ENCODE results near the gene ANKRD55. TPM values are rescaled to one million over a fixed set of nuclear protein-coding genes. Genes with fewer than 3 reads are reported as not detected.
A peak's percentile ranks its signal among the peaks of the same experiment; 100 is the strongest.

ANKRD55 gene
- polyA plus RNA-seq, 1 of the 3 experiments (the other 2 are of a cell fraction): not detected

DNA sequence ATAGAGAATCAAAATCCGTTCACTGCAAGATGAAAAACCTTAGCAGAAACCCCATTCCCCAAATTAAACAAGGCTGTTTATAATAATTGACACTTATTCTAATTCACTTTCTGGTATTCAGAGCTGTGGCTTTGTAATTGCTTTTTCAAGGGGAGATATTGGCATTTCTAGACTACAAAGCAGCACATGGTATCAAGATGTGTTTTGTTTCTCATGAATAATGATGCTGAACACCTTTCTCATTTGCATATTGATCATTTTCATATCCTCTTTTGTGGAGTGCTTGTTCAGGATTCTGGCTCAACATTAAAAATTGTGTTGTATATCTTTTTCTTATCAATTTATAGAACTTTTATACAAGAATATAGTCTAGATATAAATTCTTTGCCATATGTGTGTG lies 22.4 kb upstream of the ANKRD55 start:
- Histone ChIP-seq H2AFZ (ENCODE audit: low read depth) (0 out of 2 replicates have a peak overlapping the region, but pooled peaks have one; percentile 6), H3K9ac (no peak overlapping the region), H3K9me3 (no peaks in the 10 kb centered on the region), H3K36me3 (replicated peaks in 1 of 2; ENCODE audit: control insufficient read depth in 1 of 2, insufficient read depth in 2 of 2, low read length in 1 of 2) (no peaks in the 10 kb centered on the region), H3K27me3 (ENCODE audit: insufficient read depth) (no peaks in the 10 kb centered on the region), H3K4me2 (no peak overlapping the region), H3K4me1 (ENCODE audit: control insufficient read depth in 1 of 2, insufficient read depth in 2 of 2, low read depth in 1 of 2, low read length in 1 of 2) (peaks cover 0 to 9% of the 10 kb centered on the region in 2 experiments; a peak in 1 of 4 replicates), H4K20me1 (ENCODE audit: insufficient read depth) (no peaks in the 10 kb centered on the region), H3K27ac (ENCODE audit: low read depth in 2 of 2, low read length in 1 of 2) (no peak overlapping the region), H3K4me3 (ENCODE audit: low read depth in 2 of 2, low read length in 1 of 2) (no peak overlapping the region), H3F3A (replicated peaks; ENCODE audit: insufficient read depth) (peaks cover 4% of the 10 kb centered on the region), H3K79me2 (ENCODE audit: insufficient read depth) (no peaks in the 10 kb centered on the region), H3K9me2 (no peaks in the 10 kb centered on the region)
- DNase-seq: no peak
- POLR2A ChIA-PET: no interaction called here
- WGBS (ENCODE audit: low lambda C conversion rate): 83% methylated on average over 1 of the region's 1 CpG
- CTCF ChIA-PET: no interaction called here
- TF ChIP-seq, protein P1, sequence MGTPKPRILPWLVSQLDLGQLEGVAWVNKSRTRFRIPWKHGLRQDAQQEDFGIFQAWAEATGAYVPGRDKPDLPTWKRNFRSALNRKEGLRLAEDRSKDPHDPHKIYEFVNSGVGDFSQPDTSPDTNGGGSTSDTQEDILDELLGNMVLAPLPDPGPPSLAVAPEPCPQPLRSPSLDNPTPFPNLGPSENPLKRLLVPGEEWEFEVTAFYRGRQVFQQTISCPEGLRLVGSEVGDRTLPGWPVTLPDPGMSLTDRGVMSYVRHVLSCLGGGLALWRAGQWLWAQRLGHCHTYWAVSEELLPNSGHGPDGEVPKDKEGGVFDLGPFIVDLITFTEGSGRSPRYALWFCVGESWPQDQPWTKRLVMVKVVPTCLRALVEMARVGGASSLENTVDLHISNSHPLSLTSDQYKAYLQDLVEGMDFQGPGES (IDR thresholded peaks at IDR 0.05; ENCODE audit: low read depth, low read length): no peak
- TF ChIP-seq RXRA (IDR thresholded peaks at IDR 0.05; ENCODE audit: borderline replicate concordance, low read depth) (no peak), GABPA (IDR thresholded peaks at IDR 0.05; ENCODE audit: low read depth) (no peak), RAD21 (IDR thresholded peaks at IDR 0.05; ENCODE audit: low read length) (no peak), SIN3A (IDR thresholded peaks at IDR 0.05; ENCODE audit: borderline replicate concordance, low read depth, low read length) (no peak), FOXJ3 (CRISPR knock-in tag; IDR thresholded peaks at IDR 0.05) (no peak), RFX5 (IDR thresholded peaks at IDR 0.05; ENCODE audit: low read length) (no peak)
- TF ChIP-seq, protein P2, sequence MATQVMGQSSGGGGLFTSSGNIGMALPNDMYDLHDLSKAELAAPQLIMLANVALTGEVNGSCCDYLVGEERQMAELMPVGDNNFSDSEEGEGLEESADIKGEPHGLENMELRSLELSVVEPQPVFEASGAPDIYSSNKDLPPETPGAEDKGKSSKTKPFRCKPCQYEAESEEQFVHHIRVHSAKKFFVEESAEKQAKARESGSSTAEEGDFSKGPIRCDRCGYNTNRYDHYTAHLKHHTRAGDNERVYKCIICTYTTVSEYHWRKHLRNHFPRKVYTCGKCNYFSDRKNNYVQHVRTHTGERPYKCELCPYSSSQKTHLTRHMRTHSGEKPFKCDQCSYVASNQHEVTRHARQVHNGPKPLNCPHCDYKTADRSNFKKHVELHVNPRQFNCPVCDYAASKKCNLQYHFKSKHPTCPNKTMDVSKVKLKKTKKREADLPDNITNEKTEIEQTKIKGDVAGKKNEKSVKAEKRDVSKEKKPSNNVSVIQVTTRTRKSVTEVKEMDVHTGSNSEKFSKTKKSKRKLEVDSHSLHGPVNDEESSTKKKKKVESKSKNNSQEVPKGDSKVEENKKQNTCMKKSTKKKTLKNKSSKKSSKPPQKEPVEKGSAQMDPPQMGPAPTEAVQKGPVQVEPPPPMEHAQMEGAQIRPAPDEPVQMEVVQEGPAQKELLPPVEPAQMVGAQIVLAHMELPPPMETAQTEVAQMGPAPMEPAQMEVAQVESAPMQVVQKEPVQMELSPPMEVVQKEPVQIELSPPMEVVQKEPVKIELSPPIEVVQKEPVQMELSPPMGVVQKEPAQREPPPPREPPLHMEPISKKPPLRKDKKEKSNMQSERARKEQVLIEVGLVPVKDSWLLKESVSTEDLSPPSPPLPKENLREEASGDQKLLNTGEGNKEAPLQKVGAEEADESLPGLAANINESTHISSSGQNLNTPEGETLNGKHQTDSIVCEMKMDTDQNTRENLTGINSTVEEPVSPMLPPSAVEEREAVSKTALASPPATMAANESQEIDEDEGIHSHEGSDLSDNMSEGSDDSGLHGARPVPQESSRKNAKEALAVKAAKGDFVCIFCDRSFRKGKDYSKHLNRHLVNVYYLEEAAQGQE (IDR thresholded peaks at IDR 0.05; ENCODE audit: low read depth, low read length): no peak
- TF ChIP-seq, protein P3, sequence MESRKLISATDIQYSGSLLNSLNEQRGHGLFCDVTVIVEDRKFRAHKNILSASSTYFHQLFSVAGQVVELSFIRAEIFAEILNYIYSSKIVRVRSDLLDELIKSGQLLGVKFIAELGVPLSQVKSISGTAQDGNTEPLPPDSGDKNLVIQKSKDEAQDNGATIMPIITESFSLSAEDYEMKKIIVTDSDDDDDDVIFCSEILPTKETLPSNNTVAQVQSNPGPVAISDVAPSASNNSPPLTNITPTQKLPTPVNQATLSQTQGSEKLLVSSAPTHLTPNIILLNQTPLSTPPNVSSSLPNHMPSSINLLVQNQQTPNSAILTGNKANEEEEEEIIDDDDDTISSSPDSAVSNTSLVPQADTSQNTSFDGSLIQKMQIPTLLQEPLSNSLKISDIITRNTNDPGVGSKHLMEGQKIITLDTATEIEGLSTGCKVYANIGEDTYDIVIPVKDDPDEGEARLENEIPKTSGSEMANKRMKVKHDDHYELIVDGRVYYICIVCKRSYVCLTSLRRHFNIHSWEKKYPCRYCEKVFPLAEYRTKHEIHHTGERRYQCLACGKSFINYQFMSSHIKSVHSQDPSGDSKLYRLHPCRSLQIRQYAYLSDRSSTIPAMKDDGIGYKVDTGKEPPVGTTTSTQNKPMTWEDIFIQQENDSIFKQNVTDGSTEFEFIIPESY (IDR thresholded peaks at IDR 0.05; ENCODE audit: borderline replicate concordance, low read depth): no peak

DNA sequence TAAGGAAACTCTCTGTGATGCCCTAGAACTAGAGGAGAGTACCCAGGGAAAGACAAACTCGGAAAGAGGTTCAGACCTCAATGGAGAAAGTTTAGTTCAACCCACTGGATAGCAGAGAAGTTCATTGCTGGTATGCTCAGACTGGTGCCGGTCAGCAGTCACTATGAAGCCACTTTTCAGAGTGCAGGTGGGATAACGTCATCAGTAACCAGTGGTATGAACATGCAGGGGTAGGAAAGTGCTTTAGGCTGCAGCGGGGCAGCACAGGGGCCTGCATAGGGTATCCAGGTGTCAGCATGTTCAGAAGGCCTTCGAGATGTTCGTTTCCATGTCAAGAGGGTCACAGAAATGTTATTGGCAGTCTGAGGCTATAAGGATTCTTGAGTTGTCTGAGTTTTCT lies 20.8 kb upstream of the ANKRD55 start:
- CTCF ChIA-PET: no interaction called here
- H3K27me3 ChIP-seq (ENCODE audit: insufficient read depth): no peaks in the 10 kb centered on the region

More for the DNA sequence above, 20.8 kb upstream of the ANKRD55 start:
- TF ChIP-seq SMC3 (IDR thresholded peaks at IDR 0.05; ENCODE audit: low read depth, low read length) (no peak), CHD2 (IDR thresholded peaks at IDR 0.05; ENCODE audit: low read length, partially characterized antibody) (no peak), MXI1 (IDR thresholded peaks at IDR 0.05; ENCODE audit: low read depth, low read length) (no peak), RAD21 (IDR thresholded peaks at IDR 0.05; ENCODE audit: low read length) (no peak)
- TF ChIP-seq, protein P4, sequence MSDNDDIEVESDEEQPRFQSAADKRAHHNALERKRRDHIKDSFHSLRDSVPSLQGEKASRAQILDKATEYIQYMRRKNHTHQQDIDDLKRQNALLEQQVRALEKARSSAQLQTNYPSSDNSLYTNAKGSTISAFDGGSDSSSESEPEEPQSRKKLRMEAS (IDR thresholded peaks at IDR 0.05; ENCODE audit: low read depth): no peak
- TF ChIP-seq, protein P2 (IDR thresholded peaks at IDR 0.05; ENCODE audit: low read depth, low read length): no peak
- Histone ChIP-seq H3K9ac (no peak overlapping the region), H3K4me2 (no peak overlapping the region), H3K9me3 (no peaks in the 10 kb centered on the region), H3K9me2 (no peaks in the 10 kb centered on the region), H3K27ac (ENCODE audit: low read depth in 2 of 2, low read length in 1 of 2) (no peak overlapping the region), H3K4me1 (ENCODE audit: control insufficient read depth in 1 of 2, insufficient read depth in 2 of 2, low read depth in 1 of 2, low read length in 1 of 2) (peaks cover 0 to 4% of the 10 kb centered on the region in 2 experiments; a peak in 1 of 4 replicates), H3K4me3 (ENCODE audit: low read depth in 2 of 2, low read length in 1 of 2) (no peak overlapping the region), H4K20me1 (ENCODE audit: insufficient read depth) (no peaks in the 10 kb centered on the region), H3K36me3 (replicated peaks in 1 of 2; ENCODE audit: control insufficient read depth in 1 of 2, insufficient read depth in 2 of 2, low read length in 1 of 2) (no peaks in the 10 kb centered on the region), H3F3A (replicated peaks; ENCODE audit: insufficient read depth) (no peaks in the 10 kb centered on the region), H3K79me2 (ENCODE audit: insufficient read depth) (no peaks in the 10 kb centered on the region), H2AFZ (ENCODE audit: low read depth) (no peak overlapping the region)
- POLR2A ChIA-PET: no interaction called here
- WGBS (ENCODE audit: low lambda C conversion rate): 80% methylated on average over 6 of the region's 6 CpGs
- no peak for DNase-seq
